ENCODE measurements around the gene MAN1A1.

The MAN1A1 gene

GRCh38 chr6:119182875-119183274 is 166.7 kb downstream of the MAN1A1 start:
- TF ChIP-seq GATA1 (IDR thresholded peaks at IDR 0.05; ENCODE audit: low read depth, low read length) (no peak), POLR2A (IDR thresholded peaks at IDR 0.05; ENCODE audit: low read length) (no peak)
- DNase-seq = no peak

- no peak for TF ChIP-seq GATA1 (IDR thresholded peaks at IDR 0.05; ENCODE audit: low read depth, low read length)
- TF ChIP-seq POLR2A (IDR thresholded peaks at IDR 0.05; ENCODE audit: low read length) = no peak
- no peak for DNase-seq
Observed at GRCh38 chr6:119182216-119182803, 167.3 kb downstream of the MAN1A1 start.

GRCh38 chr6:119181046-119181445 is 168.5 kb downstream of the MAN1A1 start:
- TF ChIP-seq GATA1 (IDR thresholded peaks at IDR 0.05; ENCODE audit: low read depth, low read length) (no peak), POLR2A (IDR thresholded peaks at IDR 0.05; ENCODE audit: low read length) (no peak)
- no peak for DNase-seq

- no peak for DNase-seq
- TF ChIP-seq POLR2A (IDR thresholded peaks at IDR 0.05; ENCODE audit: low read length) = no peak
Observed at GRCh38 chr6:119179842-119180241, 169.7 kb downstream of the MAN1A1 start.

- no peak for TF ChIP-seq POLR2A (IDR thresholded peaks at IDR 0.05; ENCODE audit: low read length)
- TF ChIP-seq GATA1 (IDR thresholded peaks at IDR 0.05; ENCODE audit: low read depth, low read length) = no peak
- DNase-seq = no peak
Observed at GRCh38 chr6:119179062-119179461, 170.5 kb downstream of the MAN1A1 start.

GRCh38 chr6:119176445-119176844 is 173.1 kb downstream of the MAN1A1 start:
- TF ChIP-seq GATA1 (IDR thresholded peaks at IDR 0.05; ENCODE audit: low read depth, low read length) = no peak
- no peak for TF ChIP-seq POLR2A (IDR thresholded peaks at IDR 0.05; ENCODE audit: low read length)

GRCh38 chr6:119174879-119175817 is 174.4 kb downstream of the MAN1A1 start:
- no peak for DNase-seq
- TF ChIP-seq POLR2A (IDR thresholded peaks at IDR 0.05; ENCODE audit: low read length) (no peak), GATA1 (IDR thresholded peaks at IDR 0.05; ENCODE audit: low read depth, low read length) (no peak)

More at GRCh38 chr6:119176445-119176844, 173.1 kb downstream of the MAN1A1 start:
- no peak for DNase-seq

GRCh38 chr6:119174085-119174445 is 175.5 kb downstream of the MAN1A1 start:
- no peak for DNase-seq
- TF ChIP-seq GATA1 (IDR thresholded peaks at IDR 0.05; ENCODE audit: low read depth, low read length) (no peak), POLR2A (IDR thresholded peaks at IDR 0.05; ENCODE audit: low read length) (no peak)

GRCh38 chr6:119173249-119174084 is 176.1 kb downstream of the MAN1A1 start:
- TF ChIP-seq POLR2A (IDR thresholded peaks at IDR 0.05; ENCODE audit: low read length) (no peak), GATA1 (IDR thresholded peaks at IDR 0.05; ENCODE audit: low read depth, low read length) (no peak)
- no peak for DNase-seq

GRCh38 chr6:119172824-119173223 is 176.7 kb downstream of the MAN1A1 start:
- TF ChIP-seq POLR2A (IDR thresholded peaks at IDR 0.05; ENCODE audit: low read length) (no peak), GATA1 (IDR thresholded peaks at IDR 0.05; ENCODE audit: low read depth, low read length) (no peak)
- DNase-seq = no peak

- TF ChIP-seq GATA1 (IDR thresholded peaks at IDR 0.05; ENCODE audit: low read depth, low read length) (no peak), POLR2A (IDR thresholded peaks at IDR 0.05; ENCODE audit: low read length) (no peak)
- DNase-seq = no peak
Observed at GRCh38 chr6:119171864-119172588, 177.5 kb downstream of the MAN1A1 start.

GRCh38 chr6:119171088-119171841 is 178.3 kb downstream of the MAN1A1 start:
- TF ChIP-seq POLR2A (IDR thresholded peaks at IDR 0.05; ENCODE audit: low read length) = no peak
- TF ChIP-seq GATA1 (IDR thresholded peaks at IDR 0.05; ENCODE audit: low read depth, low read length) = no peak
- DNase-seq = no peak

All from erythroblast (primary cell).